HL-60/S4 treated with phorbol 12-myristate 13-acetate at 8.2 ng/mL for 4 days and 3 days (cell line): ENCODE data around the gene PDE2A.

ENCODE experiments used
- in situ Hi-C: fragments of 300-500 bp; cut with MboI; formaldehyde crosslinking; loops from 2 replicates; pipeline ENCODE4 v1.15.0; 2022; ENCODE audit warnings: low sequenced_read_pairs

The PDE2A gene

DNA sequence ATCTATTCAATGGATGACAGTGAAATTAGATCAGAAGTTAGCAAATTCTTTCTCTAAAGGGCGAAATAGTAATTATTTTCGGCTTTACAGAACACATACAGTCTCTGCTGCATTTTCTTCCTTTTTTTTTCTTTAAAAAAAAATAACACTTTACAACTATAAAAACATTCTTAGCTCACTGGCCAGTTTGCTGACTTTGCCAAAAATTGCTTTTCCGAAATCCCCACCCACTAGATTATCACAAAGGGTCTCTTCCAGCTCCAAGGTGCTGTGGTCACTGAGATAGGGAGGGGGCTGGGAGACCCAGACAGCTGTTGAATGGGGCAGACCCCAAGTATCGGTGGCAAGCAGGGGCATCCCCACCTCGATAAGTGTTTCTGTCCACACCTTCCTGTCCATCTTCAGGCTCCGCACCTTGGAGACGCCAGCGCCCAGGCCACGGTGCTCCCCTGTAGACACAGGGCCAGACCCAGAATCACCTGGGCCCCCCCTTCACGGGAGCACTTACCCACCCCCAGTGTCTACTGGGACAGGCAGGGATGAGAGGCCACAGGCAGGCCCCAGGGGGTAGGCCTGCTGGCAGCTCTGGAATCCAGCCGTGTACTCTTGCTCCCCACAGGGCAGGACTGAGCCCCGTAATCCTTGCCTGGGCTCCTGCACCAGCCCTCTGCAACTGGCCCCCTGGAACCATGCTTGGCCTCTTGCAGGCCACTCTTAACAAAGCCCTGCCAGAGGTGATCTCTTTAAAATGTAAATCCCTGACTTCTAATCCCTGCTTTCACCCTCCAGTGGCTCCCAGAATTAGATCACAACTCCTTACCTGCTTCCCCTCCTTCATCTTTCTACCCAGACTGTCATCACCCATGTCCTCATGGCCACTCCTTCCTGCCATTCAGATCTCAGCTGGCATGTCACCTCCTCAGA lies 31.5 kb upstream of the PDE2A start:
- in situ Hi-C loops, result no loop called here

- in situ Hi-C loops, result no loop called here
Observed at GRCh38 chr11:72704783-72705265, 30.6 kb upstream of the PDE2A start.

GRCh38 chr11:72704028-72704782 lies 30.0 kb upstream of the PDE2A start:
- in situ Hi-C loops, result no loop called here

- in situ Hi-C loops, result no loop called here
Observed at GRCh38 chr11:72703267-72704008, 29.2 kb upstream of the PDE2A start.

GRCh38 chr11:72702577-72703241 lies 28.5 kb upstream of the PDE2A start:
- in situ Hi-C loops, result no loop called here

GRCh38 chr11:72702096-72702495 lies 27.9 kb upstream of the PDE2A start:
- in situ Hi-C loops, result no loop called here

DNA sequence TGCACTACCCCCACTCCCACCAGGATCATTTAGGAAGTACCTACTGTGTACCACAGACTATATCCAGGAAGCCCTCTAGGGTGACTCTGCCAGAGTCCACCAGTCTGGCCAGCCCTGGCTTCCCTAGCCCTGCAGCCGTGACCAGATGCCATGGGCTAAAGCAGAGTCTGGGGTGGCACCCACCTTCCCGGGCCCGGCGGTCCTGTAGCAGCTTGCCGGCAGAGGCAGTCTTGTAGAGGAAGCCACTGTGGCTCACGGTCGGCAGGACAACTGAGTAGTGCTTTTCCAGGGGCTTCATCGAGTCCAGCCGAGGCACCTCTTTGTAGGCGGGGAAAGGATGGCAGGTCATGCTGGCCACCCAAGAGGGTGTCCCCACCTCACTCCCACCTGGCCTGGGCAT lies 27.2 kb upstream of the PDE2A start:
- in situ Hi-C loops, result no loop called here

- in situ Hi-C loops, result no loop called here
Observed at GRCh38 chr11:72700146-72700545, 25.9 kb upstream of the PDE2A start.

DNA sequence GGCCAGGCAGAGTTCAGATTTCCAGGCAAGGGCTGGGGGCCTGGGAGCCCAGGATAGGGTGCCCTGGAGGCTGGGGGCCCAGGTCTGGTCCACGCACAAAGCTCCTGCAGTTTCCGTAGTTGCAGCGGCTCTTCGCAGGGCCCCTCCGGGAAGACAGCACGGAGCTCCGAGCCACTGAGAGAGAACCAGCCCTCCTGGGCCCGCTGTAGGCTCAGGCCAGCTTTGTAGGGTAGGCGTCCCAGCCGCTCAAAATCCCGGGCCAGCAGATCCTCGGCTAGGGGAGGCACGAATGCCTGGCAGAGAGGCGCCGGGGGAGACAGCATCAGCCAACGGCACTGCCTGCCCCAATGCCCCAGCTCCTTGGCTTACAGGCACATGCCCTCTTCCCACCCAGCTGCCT lies 23.6 kb upstream of the PDE2A start:
- in situ Hi-C loops, result no loop called here

DNA sequence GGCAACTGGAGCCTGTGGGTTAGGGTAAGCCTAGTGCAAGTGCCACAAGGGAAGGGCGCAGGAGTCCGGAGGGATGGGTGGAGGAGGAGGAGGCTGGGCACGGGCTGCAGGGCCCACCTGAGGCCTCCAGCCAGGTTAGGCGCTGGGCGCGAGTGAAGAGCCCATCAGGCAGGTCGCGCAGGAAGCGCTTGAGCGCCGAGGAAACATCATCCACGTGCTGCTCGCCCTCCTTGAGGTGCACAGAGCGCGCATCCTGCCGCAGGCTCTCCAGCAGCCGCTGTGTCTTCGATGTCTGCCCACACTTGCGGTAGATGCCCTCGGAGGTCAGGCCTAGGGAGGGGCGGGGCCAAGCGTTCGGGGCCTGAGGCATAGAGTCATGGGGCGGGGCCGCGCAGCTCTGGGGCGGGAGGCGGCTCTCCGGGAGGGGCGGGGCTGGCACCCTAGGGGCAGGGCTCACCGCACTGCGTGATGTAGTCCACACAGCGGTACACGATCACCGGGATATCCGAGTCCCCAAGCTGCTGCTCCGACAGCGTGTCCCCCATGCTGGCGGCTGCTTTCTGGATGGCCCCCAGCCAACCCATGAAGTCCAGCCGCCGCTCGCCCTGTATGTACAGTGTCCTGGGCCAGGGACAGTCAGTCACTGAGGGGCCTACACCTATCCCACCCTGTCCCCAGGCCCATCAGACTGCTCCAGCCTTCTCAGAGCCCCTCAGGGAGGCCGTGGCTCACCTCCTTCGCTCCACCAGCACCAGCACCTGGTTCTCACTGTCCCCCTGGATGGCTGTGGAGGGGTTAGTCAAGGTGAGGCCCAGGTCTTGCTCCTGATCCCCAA lies 22.9 kb upstream of the PDE2A start:
- in situ Hi-C loops, result no loop called here

- in situ Hi-C loops, result no loop called here
Observed at GRCh38 chr11:72695354-72695753, 21.1 kb upstream of the PDE2A start.

- in situ Hi-C loops, result no loop called here
Observed at GRCh38 chr11:72693271-72693968, 19.2 kb upstream of the PDE2A start.

GRCh38 chr11:72692498-72693237 lies 18.4 kb upstream of the PDE2A start:
- in situ Hi-C loops, result no loop called here

DNA sequence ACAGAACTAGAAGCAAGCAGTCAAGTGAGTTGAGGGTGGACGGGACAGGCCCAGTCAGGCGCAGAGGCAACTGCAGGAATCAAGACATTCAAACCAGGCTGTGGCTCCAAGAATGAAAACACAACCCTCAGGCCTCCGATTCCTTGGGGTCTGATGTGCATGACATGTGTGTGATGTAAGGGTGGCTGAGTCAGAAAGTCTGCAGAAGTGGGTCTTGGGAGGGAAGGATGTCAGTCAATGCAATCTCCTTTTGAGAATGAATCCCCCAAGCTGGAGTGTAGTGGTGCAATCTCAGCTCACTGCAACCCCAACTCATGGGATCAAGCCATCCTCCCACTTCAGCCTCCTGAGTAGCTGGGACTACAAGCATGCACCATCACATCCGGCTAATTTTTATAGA lies 15.9 kb upstream of the PDE2A start:
- in situ Hi-C loops, result no loop called here

DNA sequence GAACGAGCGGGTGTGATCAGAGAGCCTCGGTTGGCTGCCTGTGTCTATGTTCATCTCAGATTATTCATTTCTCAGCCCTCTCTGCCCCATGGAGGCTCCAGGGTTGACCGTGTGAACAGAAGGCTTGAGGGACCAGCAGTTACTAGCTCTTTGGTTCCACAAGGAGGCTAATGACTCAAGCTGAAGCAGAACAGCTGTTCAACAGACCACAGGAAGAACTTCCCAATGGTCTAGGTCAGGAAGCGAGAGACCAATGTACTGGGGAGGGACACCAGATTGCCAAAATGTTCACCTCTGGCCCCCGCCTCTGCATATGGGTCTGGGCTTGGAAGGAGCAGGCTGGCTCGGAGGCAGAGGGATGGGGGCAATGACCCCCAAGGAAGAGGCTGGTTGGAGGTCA lies 14.7 kb upstream of the PDE2A start:
- in situ Hi-C loops, result no loop called here

DNA sequence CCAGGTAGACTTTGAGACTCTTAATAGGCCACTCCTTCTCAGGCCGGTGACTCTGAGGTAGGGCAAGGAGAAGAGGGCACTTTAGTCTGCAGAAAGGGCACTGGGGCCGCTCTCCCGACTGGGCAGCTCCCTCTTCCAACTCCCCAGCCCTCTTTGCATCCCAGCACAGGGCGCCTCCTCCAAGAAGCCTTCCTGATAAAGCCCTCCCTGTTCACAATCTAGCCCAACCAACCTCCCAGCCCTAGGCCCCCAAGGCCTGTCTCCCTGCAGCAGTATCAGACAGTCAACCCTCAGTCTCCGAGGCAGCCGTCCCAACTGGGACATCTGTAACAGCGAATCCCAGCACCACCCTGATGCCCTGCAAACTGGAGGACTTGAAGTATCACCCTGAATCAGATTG lies 14.3 kb upstream of the PDE2A start:
- in situ Hi-C loops, result no loop called here

DNA sequence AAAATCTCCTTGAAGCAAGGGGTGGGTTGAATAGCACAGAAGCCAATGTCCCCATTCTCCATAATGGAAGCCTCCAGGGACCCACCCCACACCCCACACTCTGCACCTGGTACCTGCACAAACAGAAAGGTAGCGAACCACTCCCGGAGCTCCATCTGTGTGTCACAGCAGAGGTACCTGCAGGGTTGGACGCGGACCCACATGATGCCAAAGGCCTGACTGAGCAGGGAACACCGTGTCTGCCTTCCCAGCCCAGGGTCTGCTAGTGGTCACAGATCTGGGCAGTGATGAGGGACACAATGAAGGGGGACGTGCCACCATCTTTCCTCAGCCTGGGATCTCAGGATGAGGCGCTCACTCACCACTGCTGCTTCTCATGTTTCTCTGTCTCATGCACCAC lies 13.1 kb upstream of the PDE2A start:
- in situ Hi-C loops, result no loop called here

GRCh38 chr11:72686639-72687220 lies 12.5 kb upstream of the PDE2A start:
- in situ Hi-C loops, result no loop called here
